ENCODE results near the gene CDK2AP2.
"Not testable (repeated sequence)": the region's sequence is repeated elsewhere in the genome, so short reads cannot be mapped to it uniquely, and the experiment has no call there.

CDK2AP2 gene

GRCh38 chr11:67523556-67524479 is 15.9 kb upstream of the CDK2AP2 start:
- DNase-seq = no peak

GRCh38 chr11:67522844-67523555 is 15.0 kb upstream of the CDK2AP2 start, which contains the start of gene CABP2:
Gene CABP2 (minus strand): TSS chr11:67523446. CDS start chr11:67523326, 120 bp downstream.
- no peak for DNase-seq

- no peak for DNase-seq
These were observed 14.4 kb upstream of the CDK2AP2 start for GRCh38 chr11:67522338-67522737.

- no peak for DNase-seq
These were observed 14.0 kb upstream of the CDK2AP2 start for GRCh38 chr11:67521924-67522323.

GRCh38 chr11:67520856-67521824 is 13.2 kb upstream of the CDK2AP2 start:
- DNase-seq = no peak

GRCh38 chr11:67519726-67520125 is 11.8 kb upstream of the CDK2AP2 start:
- no peak for DNase-seq

GRCh38 chr11:67517784-67518552 is 10.0 kb upstream of the CDK2AP2 start:
- no peak for DNase-seq

GRCh38 chr11:67516806-67517205 is 8.8 kb upstream of the CDK2AP2 start:
- DNase-seq = no peak

- no peak for DNase-seq
These were observed 6.2 kb upstream of the CDK2AP2 start for GRCh38 chr11:67514116-67514515.

GRCh38 chr11:67511558-67511957 is 3.6 kb upstream of the CDK2AP2 start:
- not testable (repeated sequence) for DNase-seq

- no peak for DNase-seq
These were observed 2.0 kb upstream of the CDK2AP2 start for GRCh38 chr11:67510023-67510345.

GRCh38 chr11:67508486-67509121 is 642 bp upstream of the CDK2AP2 start:
- peak; percentile 98 for DNase-seq

GRCh38 chr11:67507242-67507863 is 609 bp downstream of the CDK2AP2 start:
- DNase-seq = no peak

GRCh38 chr11:67506426-67507051 is 1.4 kb downstream of the CDK2AP2 start:
- DNase-seq = no peak

GRCh38 chr11:67505605-67506396 is 2.2 kb downstream of the CDK2AP2 start:
- peak; percentile 97 for DNase-seq

GRCh38 chr11:67504950-67505581 is 2.9 kb downstream of the CDK2AP2 start, which contains the start of gene PITPNM1:
Gene PITPNM1 (minus strand): TSS chr11:67505363. CDS start chr11:67504180, 1,183 bp downstream.
- DNase-seq = peak; percentile 69

GRCh38 chr11:67504005-67504949 is 3.7 kb downstream of the CDK2AP2 start:
- no peak for DNase-seq

Data from stimulated activated CD4-positive, alpha-beta T cell treated with anti-CD3 and anti-CD28 coated beads, Interleukin-1b, Interleukin-23, amount 100 ng/mL, for 48 hours (primary cell).